Lower lobe of right lung (tissue), 2 donors: Measurements from ENCODE around the gene PUDP. TPM values are rescaled to one million over a fixed set of nuclear protein-coding genes. Genes with fewer than 3 reads are reported as not detected.
"Not testable (repeated sequence)": the region's sequence is repeated elsewhere in the genome, so short reads cannot be mapped to it uniquely, and the experiment has no call there.

Experiments
- ATAC-seq, 2 donors: fragments of 200-7000 bp; cut with Tn5 transposase; one replicate each; pipeline ENCODE4 v1.9.1; 2020 to 2022; ENCODE audit warnings: mild to moderate bottlenecking in 2 of 2, moderate library complexity in 2 of 2
- DNase-seq: peaks from one replicate; pipeline ENCODE4 v3.0.0-alpha.2; 2020
- H3K27ac ChIP-seq: fragments of 200-600 bp; one replicate; pipeline ENCODE4 v1.8.0; 2022
- H3K27me3 ChIP-seq: fragments of 200-600 bp; one replicate; pipeline ENCODE4 v1.8.0; 2022; ENCODE audit warnings: low read depth
- H3K36me3 ChIP-seq: fragments of 200-600 bp; one replicate; pipeline ENCODE4 v1.8.0; 2022; ENCODE audit warnings: mild to moderate bottlenecking
- H3K4me1 ChIP-seq: fragments of 200-600 bp; one replicate; pipeline ENCODE4 v1.8.0; 2022
- H3K4me3 ChIP-seq: fragments of 200-600 bp; one replicate; pipeline ENCODE4 v1.8.0; 2022; ENCODE audit warnings: mild to moderate bottlenecking
- H3K9me3 ChIP-seq: fragments of 200-600 bp; one replicate; pipeline ENCODE4 v1.8.0; 2022
- intact Hi-C: fragments of 100-400 bp; cut with DNase I; formaldehyde crosslinking; loops from one replicate; pipeline ENCODE4 v1.11.0; 2022
- microRNA-seq: library from miRNA; unstranded; fragments of <30 nt; microRNA quantifications from one replicate; pipeline ENCODE4 v1.2.0, GENCODE V29; 2020; ENCODE audit warnings: borderline number of aligned reads
- total RNA-seq: library from RNA; stranded (reverse); fragmentation: NEBNext Ultra II Directional; extraction: Animal tissue kit (Norgen Biotek cat#: 25700); gene quantifications from one replicate; pipeline ENCODE4 v1.2.1, GENCODE V29; 2021
- donor health status: DM: no; HTN: yes; CAD: no; lungs with severe emphysema.

The PUDP gene
- total RNA-seq, 1 donor from 2014 or later: 19.8 TPM

DNA sequence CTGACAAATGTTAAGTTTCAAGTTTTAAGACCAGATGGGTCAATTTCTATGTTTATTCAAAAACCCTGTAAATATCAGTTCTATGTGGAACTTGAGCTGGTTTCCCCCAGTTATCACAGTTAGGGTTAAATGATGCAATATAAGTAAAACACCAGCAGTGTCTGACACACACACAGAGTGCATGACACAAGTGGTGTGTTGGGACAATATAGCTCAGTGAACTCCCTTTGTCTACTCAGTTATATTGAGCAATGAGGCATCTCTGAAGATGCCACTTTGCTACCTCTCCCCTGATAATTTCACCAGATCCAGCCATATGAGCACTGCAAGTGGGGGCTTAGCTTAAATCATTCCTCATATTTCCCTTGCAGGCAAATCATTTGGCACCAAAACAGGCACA is 140.6 kb downstream of the PUDP start:
- intact Hi-C loops, H3K27me3 ChIP-seq, H3K27ac ChIP-seq, H3K4me1 ChIP-seq, H3K9me3 ChIP-seq, H3K4me3 ChIP-seq, H3K36me3 ChIP-seq, DNase-seq, ATAC-seq: not testable (repeated sequence)

Small RNA genes lying within 50 kb of the gene (microRNA-seq; reads per million reads assigned to microRNA genes)
- 1.5 reads per million for gene MIR4767

Other genes starting within 250 kb of the PUDP start
- 9.7 TPM for gene STS, start 441 bp downstream of the PUDP start, total RNA-seq